Mucosa of stomach (tissue), 1 donor: ENCODE results near the gene PREX1.
"Not testable (repeated sequence)": the region's sequence is repeated elsewhere in the genome, so short reads cannot be mapped to it uniquely, and the experiment has no call there.

ENCODE experiments used
- H3K27me3 ChIP-seq: one replicate; pipeline ENCODE4 v1.7.0; 2013; ENCODE audit warnings: mild to moderate bottlenecking, low read length; ENCODE audit not compliant: control insufficient read depth, insufficient read depth
- H3K36me3 ChIP-seq: one replicate; pipeline ENCODE4 v1.7.0; 2013; ENCODE audit warnings: low read length; ENCODE audit not compliant: control insufficient read depth, insufficient read depth
- H3K4me1 ChIP-seq: one replicate; pipeline ENCODE4 v1.7.0; 2013; ENCODE audit warnings: mild to moderate bottlenecking, low read length; ENCODE audit not compliant: control insufficient read depth, insufficient read depth
- H3K4me3 ChIP-seq: one replicate; pipeline ENCODE4 v1.7.0; 2013; ENCODE audit warnings: low read length
- H3K9ac ChIP-seq: one replicate; pipeline ENCODE4 v1.7.0; 2013; ENCODE audit warnings: mild to moderate bottlenecking, low read length, moderate library complexity
- H3K9me3 ChIP-seq: one replicate; pipeline ENCODE4 v1.7.0; 2013; ENCODE audit warnings: mild to moderate bottlenecking, low read length, moderate library complexity; ENCODE audit not compliant: control insufficient read depth
- donor health status: Pancreatic carcinoma.

The PREX1 gene

DNA sequence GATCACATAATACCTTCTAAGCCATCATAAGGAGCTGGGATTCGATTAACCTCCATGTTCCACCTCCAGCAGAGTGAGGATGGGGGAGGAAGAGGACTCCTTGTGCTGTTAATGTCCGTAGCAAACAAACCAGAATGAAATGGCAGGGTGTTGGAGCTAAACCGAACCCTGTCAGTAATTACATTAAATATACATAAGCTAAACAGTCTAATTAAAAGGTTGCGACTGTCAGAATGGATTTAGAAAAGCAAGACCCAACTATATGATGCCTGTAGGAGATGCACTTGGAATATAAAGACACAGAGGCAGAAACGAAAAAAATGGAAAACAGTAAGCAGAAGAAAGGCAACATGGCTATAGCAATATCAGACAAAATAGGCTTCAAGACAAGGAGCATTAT is 13.2 kb downstream of the PREX1 start:
- no peak overlapping the region for H3K9ac ChIP-seq
- H3K36me3 ChIP-seq: no peaks in the 10 kb centered on the region
- H3K27me3 ChIP-seq: no peaks in the 10 kb centered on the region
- no peaks in the 10 kb centered on the region for H3K9me3 ChIP-seq
- no peaks in the 10 kb centered on the region for H3K4me1 ChIP-seq
- no peak overlapping the region for H3K4me3 ChIP-seq

DNA sequence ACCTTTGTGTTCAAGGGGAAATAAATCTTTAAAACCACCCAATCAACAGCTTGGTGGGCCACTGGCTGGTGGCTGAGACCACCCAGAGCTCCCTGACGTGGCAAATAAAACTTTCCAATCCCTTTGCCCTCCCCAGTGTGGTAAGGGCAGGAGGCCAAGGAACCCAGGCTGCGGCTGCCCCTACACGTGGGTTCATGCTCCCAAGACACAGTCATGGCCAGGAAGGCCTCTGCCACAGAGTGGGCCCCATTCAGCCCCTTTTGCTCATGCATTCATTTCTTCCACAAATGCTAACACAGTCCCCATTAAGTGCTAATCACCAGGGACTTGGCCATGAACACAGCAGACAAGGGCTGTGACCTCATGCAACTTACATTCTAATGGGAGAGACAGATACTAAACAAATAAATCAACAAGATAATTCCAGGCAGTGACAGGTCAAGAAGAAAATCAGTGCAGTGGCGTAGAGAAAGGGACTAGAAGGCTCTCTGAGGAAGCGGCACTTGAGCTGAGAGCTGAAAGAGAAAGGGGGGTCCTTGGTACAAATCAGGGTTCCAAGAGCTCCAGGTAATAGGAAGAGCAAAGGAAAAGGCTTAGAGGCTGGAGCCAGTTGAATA is 13.8 kb downstream of the PREX1 start:
- Histone ChIP-seq H3K9me3 (no peaks in the 10 kb centered on the region), H3K36me3 (no peaks in the 10 kb centered on the region), H3K4me1 (no peaks in the 10 kb centered on the region), H3K27me3 (no peaks in the 10 kb centered on the region), H3K9ac (no peak overlapping the region), H3K4me3 (no peak overlapping the region)

DNA sequence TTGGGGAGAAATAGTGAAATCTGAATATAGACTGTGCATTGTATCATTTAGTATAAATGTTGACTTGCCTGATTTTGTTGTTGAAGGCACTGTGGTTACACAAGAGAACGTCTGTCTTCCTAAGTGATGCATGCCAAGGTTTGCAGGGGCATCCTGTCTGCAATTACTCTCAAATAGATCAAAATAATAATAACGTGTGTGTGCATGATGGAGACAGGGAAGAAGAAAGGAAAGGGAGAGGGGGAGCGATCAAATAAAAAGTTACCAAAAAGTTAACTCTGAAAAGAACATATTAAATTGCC is 14.4 kb downstream of the PREX1 start:
- Histone ChIP-seq H3K9ac (no peak overlapping the region), H3K36me3 (no peaks in the 10 kb centered on the region), H3K4me1 (no peaks in the 10 kb centered on the region), H3K9me3 (no peaks in the 10 kb centered on the region), H3K27me3 (no peaks in the 10 kb centered on the region), H3K4me3 (no peak overlapping the region)

DNA sequence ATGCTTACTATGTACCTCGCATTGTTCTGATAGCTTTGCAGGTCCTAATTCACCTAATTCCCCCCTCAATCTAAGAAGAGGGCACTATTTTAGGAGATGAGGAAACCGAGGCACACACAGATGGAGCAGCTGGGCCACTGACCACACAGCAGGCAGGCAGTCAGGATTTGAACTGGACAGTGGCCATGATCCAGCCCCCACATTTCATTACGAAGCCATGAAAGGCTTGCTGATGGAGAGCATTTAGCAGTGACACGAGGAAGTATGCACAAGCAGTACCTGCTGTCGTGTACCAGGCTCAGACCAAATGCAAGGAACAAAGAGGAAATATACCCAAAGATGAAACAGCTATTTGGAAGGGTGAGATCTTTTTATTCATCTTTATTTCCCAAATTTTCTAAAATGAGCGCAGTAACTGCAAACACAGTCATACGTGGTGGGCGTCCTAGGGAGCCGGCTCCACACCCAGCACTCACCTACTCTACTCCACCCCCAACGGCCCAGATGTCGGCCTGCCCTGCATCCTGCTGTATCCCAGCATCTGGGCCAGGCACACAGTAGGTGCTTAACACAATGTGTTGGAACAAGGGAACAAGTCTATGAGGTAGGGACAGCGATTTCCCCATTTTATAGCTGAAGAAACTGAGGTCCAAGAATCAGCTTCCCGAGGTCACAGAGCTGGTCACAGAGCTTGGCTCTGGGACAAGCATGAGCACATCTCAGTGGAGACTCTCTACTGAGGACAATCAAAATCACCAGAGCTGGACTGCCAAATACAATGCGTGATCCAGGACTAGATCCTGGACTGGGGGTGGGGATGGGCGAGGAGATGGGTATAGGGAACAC is 15.0 kb downstream of the PREX1 start:
- Histone ChIP-seq H3K9ac (no peak overlapping the region), H3K4me1 (no peaks in the 10 kb centered on the region), H3K36me3 (no peaks in the 10 kb centered on the region), H3K4me3 (no peak overlapping the region), H3K9me3 (no peaks in the 10 kb centered on the region), H3K27me3 (no peaks in the 10 kb centered on the region)

DNA sequence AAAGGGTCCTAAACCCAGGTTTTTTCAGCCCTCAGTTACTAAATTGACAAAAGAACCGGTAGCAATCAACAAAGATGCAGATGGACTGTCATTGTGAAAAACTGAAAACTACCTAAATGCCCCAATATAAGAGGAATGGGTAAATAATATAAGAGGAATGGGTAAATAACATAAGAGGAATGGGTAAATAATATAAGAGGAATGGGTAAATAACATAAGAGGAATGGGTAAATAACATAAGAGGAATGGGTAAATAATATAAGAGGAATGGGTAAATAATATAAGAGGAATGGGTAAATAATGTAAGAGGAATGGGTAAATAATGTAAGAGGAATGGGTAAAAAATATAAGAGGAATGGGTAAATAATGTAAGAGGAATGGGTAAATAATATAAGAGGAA is 15.7 kb downstream of the PREX1 start:
- H3K36me3 ChIP-seq, H3K9ac ChIP-seq, H3K27me3 ChIP-seq, H3K4me3 ChIP-seq, H3K4me1 ChIP-seq, H3K9me3 ChIP-seq: not testable (repeated sequence)

DNA sequence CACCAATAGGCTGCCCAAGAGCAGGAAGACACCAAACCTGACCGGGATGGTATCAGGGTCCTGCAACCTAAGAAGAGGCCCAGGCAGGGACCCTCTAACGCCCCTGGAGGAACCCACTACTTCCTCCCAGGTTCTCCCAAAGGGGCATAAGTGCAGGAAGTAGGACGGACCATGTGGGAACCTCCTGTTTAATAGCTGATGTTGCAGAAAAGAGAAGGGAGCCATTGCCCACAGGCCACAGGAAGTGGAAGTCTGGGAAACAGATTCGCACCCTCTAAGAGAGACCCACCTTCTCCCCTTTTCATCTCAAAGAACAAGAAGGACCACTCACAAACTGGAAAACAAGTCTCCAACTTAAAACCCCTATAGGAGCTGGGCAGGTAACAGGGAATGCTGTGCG is 18.1 kb downstream of the PREX1 start:
- Histone ChIP-seq H3K9me3 (no peaks in the 10 kb centered on the region), H3K4me3 (no peak overlapping the region), H3K36me3 (no peaks in the 10 kb centered on the region), H3K27me3 (no peaks in the 10 kb centered on the region), H3K9ac (no peak overlapping the region), H3K4me1 (no peaks in the 10 kb centered on the region)

DNA sequence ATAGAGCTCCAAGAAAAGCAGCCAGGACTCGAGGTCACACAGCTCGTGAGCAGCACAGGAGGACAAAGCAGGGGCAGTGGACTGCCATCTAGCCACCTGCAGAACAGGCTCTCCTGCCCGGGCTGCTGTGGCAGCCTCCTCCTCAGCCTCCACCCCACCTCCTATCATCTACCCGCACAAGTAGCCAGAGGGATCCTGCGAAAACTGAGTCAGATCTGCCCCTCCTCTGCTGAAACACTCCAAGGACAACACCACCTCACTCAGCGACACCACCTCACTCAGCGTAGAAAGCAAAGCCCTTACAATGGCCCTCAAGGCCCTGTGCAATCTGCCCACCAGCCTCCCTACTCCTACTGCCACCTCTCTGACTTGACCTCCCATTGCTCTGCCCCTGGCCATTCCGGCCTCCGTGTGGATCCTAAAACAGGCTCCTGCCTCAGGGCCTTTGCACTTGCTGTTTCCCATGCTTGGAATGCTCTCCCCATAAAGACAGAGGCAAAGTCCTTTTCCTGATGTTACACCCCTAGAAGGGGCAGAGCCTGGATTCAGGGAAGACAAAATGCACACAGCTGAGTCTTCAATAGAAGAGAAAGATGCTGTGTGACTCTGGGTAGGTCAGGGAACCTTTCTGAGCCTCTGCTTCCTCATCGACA is 19.3 kb downstream of the PREX1 start:
- Histone ChIP-seq H3K9me3 (no peaks in the 10 kb centered on the region), H3K4me1 (no peaks in the 10 kb centered on the region), H3K4me3 (no peak overlapping the region), H3K36me3 (no peaks in the 10 kb centered on the region), H3K9ac (no peak overlapping the region), H3K27me3 (no peaks in the 10 kb centered on the region)

DNA sequence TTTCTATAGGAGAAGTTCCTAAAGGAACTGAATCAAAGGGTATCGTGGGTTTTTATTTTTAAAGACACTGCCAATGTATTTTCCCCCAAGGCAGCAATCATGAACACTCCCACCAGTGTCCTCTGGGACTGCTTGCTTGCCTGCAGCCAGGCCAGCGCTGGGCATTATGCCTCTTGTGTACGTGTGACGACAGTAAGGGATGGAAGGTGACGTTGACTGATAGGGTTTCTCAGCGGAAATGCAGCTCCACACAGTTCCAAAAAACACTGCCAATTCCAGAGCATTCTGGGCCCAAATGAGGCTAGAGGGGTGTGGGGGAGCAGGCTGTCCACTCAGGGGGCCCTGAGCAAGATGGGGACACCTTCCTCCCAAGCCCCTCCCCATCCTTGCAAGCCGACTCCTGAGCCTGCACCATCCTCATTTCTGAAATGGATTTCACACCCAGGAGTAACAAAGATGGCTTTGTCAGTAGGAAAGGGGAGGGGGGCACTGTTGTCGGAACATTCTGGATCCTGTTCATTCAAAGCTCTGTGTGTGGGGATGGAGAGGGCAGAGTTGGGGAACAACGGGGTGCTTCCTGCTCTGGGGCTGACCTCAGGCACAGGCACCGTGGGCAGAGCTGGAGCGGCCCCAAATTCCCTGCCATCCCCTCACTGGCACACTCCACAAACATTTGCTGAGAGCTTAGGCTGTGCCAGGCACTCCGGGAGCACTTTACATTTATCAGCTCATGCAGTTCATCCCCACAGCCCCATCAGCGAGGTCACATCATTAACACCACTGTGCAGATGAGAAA is 20.0 kb downstream of the PREX1 start:
- Histone ChIP-seq H3K36me3 (no peaks in the 10 kb centered on the region), H3K4me3 (no peak overlapping the region), H3K4me1 (no peaks in the 10 kb centered on the region), H3K27me3 (no peaks in the 10 kb centered on the region), H3K9ac (no peak overlapping the region), H3K9me3 (no peaks in the 10 kb centered on the region)

DNA sequence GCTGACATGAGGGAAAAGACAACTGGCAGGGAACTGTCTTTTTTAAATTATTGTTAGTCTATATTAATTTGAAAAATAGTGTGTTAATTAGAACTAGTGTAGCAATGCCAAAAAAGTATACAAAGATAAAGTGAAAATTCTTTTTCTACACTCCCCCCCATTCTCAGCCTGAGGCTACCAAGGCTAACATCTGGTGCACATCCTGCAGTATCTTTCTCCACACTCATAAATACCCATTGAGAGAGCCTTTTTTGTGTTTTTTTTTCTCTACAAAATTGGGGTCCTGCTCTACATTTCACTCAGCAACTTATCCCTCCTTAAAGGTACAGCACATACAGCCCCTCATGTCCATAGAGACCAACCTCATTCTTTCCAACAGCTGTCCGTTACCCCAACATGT is 20.7 kb downstream of the PREX1 start:
- H3K4me1 ChIP-seq: no peaks in the 10 kb centered on the region
- H3K4me3 ChIP-seq: no peak overlapping the region

DNA sequence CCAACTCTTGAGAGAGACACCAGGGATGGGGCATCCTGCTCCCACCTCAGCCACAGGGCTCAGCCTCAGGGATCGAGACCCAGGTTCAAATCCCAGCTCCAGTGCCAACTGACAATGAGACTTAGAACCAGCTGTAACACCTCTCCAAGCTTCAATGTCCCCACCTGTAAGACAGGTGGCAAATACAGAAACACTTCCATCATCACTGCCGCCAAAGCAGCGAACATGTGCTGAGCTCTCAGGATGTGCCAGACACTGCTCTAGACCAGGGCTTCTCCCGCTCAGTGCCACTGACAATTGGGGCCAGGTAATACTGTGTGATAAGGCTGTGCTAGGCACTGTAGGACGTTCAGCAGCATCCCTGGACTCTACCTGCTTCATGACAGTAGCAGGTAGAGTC is 22.1 kb downstream of the PREX1 start:
- H3K27me3 ChIP-seq: no peaks in the 10 kb centered on the region
- no peak overlapping the region for H3K4me3 ChIP-seq
- H3K9me3 ChIP-seq: no peaks in the 10 kb centered on the region
- H3K9ac ChIP-seq: no peak overlapping the region
- no peaks in the 10 kb centered on the region for H3K36me3 ChIP-seq
- H3K4me1 ChIP-seq: no peaks in the 10 kb centered on the region

More for the DNA sequence above, 20.7 kb downstream of the PREX1 start:
- no peak overlapping the region for H3K9ac ChIP-seq
- H3K36me3 ChIP-seq: no peaks in the 10 kb centered on the region
- H3K27me3 ChIP-seq: no peaks in the 10 kb centered on the region
- H3K9me3 ChIP-seq: no peaks in the 10 kb centered on the region

DNA sequence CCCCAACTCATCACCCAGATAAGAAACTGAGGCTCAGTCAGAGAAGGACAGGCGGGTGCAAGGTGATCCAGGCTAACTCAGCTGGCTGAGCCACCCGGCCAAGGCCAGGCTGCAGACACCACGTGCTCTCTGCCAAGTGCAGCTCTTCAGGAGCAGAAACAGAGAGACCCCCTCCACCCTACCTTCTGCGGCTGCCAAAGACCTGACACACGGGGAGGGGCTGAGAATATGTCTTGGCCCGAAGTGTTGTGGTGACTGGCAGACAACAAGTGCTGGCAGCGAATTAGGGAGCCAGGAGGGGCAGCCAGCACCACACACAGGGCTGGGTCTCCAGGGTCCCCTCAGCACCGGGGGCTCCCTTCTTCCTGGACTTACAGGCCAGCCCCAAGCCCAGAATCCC is 22.5 kb downstream of the PREX1 start:
- H3K4me1 ChIP-seq: no peaks in the 10 kb centered on the region
- no peak overlapping the region for H3K4me3 ChIP-seq
- no peaks in the 10 kb centered on the region for H3K36me3 ChIP-seq
- H3K9me3 ChIP-seq: no peaks in the 10 kb centered on the region
- no peak overlapping the region for H3K9ac ChIP-seq
- no peaks in the 10 kb centered on the region for H3K27me3 ChIP-seq
